ENCODE data around the gene POLD2.
"Not testable (repeated sequence)": the region's sequence is repeated elsewhere in the genome, so short reads cannot be mapped to it uniquely, and the experiment has no call there.

POLD2 gene

DNA sequence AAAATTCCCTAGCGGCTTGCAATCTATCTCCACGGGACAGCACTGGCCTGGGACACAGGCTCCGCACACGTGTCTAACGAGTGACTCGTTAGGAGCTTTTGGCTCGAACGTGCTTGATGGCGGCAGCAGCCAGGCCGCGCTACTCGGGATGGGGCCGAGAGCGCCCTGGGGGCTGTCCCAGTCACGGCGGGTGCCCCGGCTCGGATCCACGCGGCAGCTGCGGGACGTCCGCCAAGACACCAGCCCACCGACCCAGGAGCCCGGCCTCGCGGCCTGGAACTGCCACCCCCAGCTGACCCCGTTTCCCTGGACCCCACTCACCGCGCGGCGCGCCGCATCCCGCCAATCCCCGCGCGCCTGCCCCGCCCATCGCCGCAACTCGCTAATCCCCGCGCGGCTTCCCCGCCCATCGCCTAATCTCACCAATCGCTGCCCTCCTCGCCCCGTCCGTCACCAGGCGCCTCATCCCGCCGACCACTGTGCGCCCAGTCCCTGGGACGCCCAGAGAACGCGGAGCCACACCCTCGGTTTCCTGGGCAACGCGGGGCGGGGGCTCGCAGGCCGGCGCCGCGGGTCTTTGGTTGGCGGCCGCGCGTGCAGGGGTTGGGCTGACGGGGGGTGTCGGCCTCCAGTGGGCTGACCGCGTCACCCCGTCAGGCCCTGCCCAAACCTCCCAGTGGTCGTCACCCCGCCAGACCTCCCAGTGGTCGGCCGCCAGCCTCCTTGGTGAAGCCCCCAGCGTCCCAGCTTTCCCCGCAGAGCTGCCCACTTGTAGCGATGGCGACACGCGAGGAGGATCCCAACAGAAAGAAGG lies at the start of gene POLD2:
TSS of gene POLD2 (minus strand) at position 359 of the 814 bp plus-strand sequence. CDS start 1,495 bp downstream, outside the sequence.
- peak; percentile 95 to 97 for DNase-seq

DNA sequence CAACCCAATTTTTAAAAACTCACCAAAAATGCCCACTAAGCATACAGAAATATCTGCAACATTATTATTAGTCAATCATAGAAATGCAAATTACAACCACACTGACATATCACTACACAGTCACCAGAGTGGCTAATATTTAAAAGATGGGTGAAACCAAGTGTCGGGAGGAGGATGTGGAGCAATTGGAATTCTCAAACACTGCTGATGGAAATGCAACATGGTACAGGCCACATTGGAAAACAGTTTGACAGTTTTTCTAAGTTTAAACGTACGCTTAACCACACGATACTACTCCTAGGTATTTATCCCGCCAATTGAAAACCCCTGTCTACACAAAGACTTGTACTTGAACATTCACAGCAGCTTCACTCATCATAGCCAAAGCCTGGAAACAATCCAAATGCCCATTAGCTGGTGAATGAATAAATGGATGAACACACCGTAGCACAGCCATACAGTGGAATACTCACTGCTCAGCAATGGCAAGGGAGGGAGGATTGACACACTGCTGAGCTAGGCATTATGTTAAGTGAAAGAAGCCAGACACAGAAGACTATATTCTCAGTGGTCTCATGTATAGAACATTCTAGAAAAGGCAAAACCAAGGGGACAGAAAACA lies 49.6 kb upstream of the POLD2 start:
- no peak for DNase-seq

DNA sequence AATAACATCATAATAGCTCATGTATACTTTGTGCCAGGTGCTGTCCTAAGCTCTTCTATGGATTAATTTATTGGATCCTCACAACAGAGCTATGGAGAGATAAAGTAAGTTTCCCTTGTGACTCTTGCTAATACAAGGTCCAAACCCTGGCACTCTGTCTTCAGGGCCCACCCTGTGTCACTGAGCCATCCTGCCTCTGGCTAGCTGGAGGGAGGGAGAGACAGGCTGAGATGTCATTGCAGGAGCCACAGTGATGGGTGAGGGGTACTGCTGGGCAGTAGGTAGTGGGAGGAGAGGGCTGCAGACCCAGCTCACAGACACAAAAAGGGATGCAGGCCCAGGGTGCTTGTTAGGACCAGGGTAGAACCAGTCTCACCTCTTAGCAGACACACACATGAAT lies 49.0 kb upstream of the POLD2 start:
- DNase-seq: no peak

DNA sequence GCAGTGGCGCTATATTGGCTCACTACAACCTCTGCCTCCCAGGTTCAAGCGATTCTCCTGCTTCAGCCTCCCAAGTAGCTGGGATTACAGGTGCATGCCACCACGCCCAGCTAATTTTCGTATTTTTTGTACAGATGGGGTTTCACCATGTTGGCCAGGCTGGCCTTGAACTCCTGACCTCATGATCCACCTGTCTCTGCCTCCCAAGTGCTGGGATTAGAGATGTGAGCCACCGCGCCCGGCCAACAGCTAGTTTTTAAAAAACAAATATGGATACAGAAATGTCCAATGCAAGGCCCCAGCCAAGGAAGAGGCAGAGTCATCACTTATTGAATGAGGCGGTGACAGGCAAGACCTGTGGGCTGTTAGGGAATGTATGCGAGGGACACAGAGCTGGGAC lies 48.6 kb upstream of the POLD2 start:
- DNase-seq: not testable (repeated sequence)

DNA sequence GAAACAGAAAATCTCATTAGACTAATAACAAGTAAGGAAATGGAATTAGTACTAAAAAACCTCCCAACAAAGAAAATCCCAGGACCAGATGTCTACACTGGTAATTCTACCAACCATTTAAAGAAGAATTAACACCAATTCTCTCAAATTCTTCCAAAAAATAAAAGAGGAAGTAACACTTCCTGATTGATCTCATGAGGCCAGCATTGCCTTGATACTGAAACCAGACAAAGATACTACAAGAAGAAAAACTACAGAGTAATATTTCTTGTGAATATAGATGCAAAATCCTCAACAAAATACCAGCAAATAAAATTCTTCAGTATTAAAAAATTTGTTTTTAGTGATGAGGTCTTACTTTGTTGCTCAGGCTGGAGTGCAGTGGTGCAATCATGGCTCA lies 44.6 kb upstream of the POLD2 start:
- DNase-seq: no peak

DNA sequence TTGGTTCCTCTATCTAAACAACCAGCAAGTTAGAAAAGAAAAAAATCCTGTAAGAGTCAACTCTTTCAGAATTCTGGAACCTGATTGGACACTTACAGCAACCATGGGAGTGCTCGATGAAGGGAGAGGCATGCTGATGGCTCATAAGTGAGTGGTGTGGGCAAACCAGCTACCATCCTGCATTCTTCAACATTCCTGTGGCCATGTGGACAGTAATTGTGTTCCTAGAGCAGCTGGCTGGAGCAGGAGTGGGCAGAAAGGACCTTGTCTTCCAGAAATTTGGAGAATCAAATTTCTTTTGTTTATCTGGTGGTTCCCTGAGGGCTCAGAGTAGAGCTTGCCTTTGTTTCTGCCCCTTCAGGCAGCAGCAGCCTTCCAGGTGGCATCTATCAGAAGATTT lies 40.2 kb upstream of the POLD2 start:
- DNase-seq: no peak

DNA sequence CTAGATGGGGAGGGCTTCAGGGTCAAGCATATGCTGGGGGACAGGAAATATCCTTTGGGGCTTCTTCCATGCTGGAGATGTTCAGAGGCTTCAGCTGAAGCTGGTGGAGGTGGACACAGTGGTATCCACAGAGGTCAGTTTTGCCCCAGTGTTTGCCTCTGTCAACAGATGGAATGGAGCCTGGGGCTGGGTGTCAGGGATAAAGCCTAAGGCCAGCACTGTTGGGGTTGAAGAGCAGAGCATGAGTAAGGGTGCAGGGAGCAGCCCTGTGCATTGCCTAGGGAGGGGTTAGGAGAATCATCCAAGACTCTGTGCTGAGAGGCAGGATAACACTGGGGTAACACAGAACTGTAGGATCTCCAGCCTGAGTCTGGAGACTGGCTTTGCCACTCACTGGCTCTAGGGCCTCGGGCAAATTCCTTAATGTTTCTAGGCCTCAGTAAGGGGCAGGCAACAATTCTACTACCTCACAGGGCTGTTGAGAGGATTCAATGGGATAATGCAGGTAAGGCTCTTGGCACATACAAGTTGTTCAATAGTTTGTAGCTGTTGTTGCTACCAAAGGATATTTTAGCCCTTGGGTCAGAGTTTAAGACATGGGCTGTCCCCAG lies 39.5 kb upstream of the POLD2 start:
- DNase-seq: no peak

DNA sequence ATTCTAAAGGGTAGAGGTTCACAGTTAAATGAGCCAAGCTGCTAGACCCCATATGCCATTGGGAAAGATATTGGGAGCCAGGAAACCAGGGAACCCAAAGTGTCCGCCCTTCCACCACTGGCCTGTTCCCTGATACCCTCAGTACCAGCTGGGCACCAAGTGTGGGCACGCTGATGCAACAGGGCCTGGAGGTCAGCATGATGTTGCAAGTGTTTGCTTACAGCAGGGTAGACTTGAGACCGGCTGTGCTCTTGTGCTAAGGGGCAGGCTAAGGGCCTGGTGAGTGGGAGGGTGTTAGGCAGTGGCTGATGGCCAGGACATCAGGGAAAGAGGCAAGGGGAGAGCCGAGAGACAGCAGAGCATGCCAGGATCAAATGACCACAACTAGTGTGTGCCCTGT lies 38.8 kb upstream of the POLD2 start:
- DNase-seq: no peak

DNA sequence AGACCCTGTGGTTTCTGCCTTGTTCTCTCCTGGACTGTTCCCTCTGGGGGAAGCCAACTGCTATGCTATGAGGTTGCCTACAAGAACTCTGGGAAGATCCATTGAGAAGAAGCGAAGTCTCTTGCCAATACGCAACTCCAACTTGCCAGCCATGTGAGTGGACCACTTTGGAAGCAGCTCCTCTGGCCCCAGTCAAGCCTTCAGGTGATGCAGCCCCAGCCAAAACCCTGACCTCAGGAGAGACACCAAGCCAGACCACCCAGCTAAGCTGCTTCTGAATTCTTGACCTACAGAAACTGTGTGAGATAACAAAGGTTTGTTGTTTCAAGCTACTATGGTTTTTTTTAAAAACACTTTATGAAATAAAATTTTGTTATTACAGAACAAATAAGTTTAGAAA lies 38.0 kb upstream of the POLD2 start:
- DNase-seq: no peak

DNA sequence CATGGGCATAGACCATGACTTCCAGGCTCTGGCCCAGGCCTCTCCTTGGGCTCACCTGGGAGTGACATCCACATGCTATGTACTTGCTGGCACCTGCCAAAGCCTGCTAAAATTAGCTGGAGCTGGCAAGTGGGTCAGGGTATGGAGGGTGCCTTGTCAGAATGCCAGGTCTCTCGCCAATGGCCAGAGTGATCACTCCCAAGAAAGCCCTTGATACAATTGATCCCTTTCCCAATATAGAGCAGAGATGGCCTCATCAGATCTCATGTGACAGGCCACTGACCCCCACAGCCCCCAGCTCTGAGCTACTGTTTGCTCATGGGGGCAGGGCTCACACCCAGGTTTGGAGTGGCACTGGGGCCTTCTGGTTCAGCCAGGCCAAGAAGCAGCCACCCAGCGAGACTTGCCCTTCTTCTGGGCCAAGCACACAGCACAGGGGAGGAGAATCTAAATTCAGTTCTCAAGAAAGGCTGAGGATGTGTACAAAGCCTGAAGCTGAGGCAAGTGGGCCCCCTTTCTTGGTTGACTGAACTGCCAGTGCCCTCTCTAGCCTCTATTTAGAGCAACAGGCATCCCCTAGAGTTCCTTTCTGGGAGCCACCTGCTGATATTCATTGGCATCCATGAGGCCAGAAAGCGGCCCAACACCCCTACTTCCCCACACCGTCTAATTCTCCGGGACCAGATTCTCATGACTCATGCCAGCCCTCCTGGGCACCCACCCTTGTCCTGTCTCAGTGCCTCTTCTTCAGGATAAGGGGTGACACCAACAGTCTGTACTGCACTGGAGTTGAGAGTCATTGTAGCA lies 36.7 kb upstream of the POLD2 start:
- no peak for DNase-seq

DNA sequence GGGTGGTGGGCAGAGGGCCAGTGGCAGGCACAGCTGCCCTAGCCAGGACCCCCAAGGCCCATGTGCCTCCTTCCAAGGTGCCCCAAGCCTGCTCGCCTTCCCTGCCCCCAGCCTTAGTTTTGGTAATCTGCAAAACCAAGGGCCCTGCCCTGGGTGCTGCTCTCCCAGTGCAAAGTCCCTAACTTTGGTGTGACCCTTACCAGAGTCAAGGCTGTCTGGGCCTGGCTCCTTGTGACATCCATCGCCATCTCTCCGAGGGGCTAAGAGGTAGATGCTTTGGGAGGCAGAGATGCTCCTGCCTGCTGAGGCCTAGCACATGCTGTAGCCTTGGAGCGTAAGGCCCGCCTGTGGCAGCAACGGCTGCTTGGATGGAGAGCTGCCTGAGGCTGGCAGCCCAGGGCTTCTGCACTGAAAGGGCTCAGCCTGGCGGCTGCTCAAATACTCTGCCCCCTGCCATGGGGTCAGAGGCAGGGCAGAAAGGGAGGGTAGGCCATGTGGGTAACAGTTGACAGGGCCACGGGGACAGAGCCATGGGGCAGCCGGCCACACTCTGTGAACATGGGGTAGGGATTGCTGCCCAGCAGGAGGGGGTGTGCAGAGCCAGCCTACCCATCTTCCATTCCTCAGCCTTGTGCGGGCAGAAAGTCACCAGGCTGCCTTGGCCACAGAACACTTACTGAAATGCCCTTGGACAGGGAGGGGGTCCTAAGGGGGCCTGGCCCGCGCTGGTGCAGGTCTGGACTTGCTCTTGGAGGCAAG lies 35.7 kb upstream of the POLD2 start:
- no peak for DNase-seq

DNA sequence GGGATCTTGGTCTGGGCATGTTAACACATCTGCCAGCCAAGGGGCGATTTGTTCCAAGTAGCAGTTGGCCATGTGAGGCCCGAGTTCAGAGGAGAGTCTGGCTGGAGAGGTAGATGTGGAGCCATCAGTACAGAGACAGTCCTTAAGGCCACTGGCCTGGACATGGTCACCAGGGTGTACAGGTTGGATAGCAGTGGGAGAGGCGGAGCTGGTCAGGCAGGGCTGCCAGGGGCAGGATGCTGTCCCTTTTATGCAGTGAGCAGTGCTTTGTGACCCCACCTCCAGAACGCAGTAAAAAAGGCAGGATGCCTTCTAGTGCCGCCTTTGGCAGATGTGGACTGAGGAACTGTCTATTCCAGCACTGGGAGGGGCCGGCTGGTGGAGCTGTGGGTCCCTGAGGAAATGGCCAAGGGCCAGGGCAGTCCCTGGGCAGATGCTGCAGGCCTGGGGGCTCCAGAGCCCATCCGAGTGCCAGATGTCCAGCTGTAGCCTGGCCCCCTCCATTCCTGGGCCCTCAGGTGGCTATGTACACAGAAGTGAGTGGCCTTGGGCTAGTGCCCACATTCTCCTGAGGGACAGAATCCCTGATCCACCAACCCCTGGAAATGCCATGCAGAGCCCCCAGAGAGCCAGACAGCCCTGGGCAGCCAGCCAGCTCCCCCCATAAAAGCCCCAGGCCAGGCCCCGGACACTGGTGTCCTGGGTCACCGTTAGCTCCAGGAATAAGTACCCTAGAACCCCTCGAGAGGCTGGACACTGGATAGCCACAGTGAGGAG lies 34.9 kb upstream of the POLD2 start:
- DNase-seq: no peak

DNA sequence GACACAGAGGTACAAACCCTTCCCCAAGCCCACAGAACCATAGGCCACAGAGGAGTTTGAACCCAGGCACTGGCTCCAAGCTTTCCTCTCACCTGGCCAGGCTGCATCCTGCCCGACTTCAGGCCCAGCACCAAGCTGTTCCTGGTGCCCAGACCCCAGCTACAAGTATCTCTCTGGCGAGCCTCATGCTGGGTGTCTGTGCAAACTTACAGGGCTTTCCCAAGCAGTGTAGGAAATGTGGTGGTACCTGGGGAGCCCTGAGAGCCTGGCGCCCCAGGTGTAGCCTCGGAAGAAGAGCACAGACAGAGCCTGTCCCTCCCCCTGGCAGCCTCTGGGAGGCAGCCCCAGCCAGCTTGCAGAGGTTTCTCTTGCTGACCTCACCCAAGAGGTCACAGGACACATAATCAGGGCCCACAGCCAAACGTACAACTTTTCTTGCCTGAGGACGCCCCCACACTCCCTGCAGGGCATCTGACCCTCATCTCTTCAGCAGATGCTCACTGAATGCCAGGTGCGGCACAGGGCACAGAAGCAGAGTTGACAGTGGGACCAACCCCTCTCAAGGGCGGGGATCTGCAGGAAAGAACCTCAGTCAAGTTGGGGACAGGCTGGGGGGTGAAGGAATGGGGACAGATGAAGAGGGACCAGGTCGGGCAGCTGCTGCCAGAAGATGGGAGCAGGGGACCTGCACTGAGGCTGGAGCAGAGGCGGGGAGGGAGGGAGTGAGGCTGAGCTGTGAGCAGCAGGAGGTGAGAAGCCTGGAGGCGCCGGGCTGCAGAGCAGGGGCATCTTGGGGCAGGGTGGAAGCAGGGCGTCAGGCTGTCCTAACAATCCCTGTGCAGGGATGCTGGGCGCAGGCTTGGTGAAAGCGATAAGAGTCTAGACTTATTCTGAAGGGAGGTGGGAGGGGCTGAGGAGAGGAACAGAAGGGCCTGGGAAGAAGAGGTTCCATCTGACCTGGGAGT lies 34.0 kb upstream of the POLD2 start:
- no peak for DNase-seq

DNA sequence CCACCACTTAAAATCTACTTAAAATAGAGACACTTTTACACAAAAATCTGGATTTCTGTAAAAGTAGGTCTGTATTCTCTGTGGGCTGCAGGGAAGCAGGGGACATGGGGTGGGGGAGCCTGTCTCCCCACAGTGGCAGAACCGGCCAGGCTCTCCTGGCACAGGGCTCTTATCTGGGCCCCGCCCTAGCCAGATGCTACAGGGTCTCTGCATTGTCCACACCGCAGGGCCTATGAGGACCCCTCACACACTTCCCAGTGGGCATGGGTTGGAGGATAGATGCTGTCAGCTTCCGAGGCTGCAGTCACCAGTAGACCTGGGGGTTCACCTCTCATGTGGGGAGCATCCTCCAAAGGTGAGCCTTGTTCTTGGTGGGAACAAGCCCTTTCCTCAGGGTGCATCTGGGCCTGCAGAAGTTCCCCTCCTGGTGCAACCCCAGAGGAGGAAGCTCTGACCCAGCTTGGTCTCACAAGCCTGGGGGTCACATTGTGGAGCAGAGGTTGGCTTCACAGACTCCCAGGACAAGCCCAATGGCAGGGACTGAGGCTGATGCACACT lies 33.2 kb upstream of the POLD2 start:
- no peak for DNase-seq

DNA sequence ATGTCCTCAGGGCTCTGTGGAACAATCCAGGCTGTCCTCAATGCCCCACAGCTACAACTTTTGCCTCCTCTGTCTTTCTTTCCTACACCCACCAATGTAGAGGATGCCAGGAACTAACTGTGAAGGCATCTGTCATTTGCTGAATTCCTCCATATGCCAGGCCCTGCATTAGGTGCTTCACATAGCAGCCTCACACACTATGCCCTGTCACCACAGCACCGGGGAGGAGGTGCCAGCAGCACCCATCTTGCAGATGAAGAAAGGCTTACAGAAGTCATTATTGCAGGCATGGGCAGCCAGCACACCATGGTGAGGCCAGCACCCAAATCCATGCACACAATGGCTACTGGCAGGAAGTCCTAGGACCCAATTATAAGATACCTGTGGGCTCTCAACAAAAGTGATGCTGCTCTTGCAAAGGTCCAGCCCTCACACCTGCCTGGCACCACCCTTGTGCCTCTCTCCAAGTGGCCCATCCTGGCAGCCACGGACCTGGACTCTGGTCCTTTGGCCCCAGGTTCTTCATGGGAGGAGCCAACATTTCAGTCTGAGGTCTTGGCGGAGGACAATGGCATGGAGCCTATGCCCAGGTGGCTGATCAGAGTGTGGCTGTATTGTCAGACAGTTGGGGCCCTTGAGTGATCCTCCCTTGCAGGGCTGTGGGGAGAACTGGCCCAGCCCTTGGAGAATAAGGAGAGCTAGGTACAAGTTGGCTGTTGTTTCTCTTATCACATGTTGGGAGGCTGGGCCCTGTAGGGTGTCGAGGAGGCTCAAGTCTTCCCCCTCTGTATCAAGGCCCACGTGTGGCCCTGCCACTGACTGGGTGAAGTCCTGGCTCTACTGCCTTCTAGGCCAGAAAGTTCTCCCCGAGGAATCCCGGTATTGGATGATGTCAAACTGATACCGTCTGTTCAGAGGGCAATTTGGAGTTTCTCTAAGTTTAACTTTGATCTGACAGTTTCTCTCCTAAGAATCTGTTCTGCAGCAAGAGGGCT lies 32.1 kb upstream of the POLD2 start:
- no peak for DNase-seq

DNA sequence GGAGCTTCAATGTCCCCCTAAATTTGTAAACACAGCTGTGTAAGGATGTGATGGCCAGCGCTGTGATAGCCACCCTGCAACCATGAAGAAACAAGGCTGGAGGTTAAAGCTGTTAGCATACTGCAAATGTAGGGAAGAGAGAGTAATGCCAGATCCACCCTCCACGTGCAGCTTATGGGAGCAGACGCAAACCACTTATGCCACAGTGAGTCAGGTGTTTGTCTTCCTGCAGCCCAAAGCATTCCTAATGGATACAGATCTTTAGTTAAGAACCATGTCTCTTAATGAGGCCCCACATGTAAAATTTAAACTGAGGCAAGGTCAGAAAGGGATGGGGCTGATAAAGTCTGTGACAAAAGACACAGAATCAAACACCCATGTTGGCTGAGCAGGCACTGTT lies 31.4 kb upstream of the POLD2 start:
- DNase-seq: no peak

DNA sequence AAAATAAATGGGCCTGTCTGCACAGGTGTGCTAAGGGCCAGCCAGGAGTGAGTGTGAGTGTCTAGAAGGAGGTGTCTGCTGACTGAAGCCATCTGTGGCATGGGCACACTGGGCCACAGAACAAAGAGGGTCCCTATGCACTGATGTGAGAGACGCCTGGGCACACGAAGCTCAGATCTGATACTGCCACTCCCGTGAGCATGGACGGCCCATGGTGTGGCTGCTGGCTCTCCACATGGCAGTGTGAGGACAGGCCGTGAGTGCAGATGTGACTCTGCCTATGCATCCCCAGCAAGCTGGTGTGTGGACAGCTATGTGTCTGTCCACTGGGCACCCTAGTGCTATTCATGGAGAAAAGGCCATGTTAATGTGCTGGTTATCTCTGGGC lies 30.6 kb upstream of the POLD2 start:
- DNase-seq: no peak

DNA sequence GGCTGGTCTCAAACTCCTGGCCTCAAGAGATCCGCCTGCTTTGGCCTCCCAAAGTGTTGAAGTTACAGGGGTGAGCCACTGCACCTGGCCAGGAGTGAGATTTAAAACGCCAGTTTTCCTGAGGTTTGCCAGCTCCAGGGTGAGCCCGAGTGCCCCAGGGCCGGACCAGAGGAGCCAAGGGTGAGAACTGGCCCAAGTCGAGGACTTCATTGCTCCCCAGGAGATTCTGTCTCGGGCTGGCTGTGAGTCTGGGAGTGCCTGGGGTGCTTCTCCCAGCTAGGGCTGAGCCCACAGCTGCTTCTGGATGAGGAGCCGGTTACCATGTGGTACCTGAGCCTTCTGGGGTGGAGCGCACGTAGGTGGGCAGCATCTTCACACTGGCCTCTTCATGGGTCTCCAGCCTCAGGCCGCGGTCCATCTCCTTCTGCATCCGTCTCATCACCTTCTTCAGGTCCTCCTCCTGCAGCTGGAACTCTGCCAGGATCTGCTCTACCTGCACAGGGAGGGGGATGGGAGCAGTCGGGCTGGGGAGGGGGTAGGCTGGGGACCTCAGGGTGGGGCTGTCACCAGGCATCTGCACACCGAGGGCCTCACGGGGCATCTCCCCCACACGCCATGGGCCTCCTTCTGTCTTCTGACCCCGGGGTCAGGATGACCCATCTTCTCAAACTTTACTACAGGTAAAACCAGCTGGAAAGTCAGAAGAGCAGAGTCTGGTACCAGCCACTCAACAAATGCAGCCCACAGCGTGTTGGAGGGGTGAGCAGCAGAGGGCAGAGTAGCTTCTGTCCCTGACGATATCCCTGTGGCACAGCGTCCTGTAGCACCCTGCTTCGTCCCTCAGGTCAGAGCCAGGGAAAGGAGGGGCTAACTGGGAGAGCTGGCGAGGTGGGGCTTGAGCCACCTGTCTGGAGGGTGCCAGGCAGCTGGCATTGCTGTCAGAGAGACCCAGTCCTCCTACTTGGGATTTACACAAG lies 29.9 kb upstream of the POLD2 start:
- no peak for DNase-seq

Measured in CD4-positive, alpha-beta T cell treated with Interferon alpha-2 for 1 hour (primary cell).